Adrenal gland (tissue), 5 donors: ENCODE results near the gene SEMA4C.

ENCODE experiments used
- CTCF ChIP-seq, 6 experiments: fragments of 450-650 bp in 4 of 6; fragments of 200-600 bp in 2 of 6; sonication (generic) in 1 of 6; IDR thresholded peaks; 1 replicate in 5 of 6; 2 replicates in 1 of 6; pipeline versions ENCODE4 v1.5.1 to v1.8.0; 2016 to 2021; ENCODE audit warnings: antibody characterized with exemption in 6 of 6, mild to moderate bottlenecking in 2 of 6, moderate library complexity in 1 of 6
- POLR2A ChIP-seq, 2 donors: fragments of 450-650 bp; IDR thresholded peaks; one replicate each; pipeline ENCODE4 v1.6.1; 2017; ENCODE audit warnings: antibody characterized with exemption in 2 of 2, mild to moderate bottlenecking in 2 of 2, moderate library complexity in 1 of 2
- donor health status: DM: no; HTN: no; CAD: no.

GRCh38 chr2:96876269-96877041, 6.6 kb upstream of the SEMA4C start:
- TF ChIP-seq CTCF (IDR thresholded peaks at IDR 0.05): no peak
- no peak for TF ChIP-seq POLR2A (IDR thresholded peaks at IDR 0.05)
